Erythroblast (primary cell): ENCODE data around the gene TPCN2.

ENCODE experiments used
- GATA1 ChIP-seq: IDR thresholded peaks from 2 replicates; pipeline ENCODE4 v1.6.1; 2011; ENCODE audit warnings: low read depth, mild to moderate bottlenecking, control low read depth, low read length, moderate library complexity
- POLR2A ChIP-seq: IDR thresholded peaks from 2 replicates; pipeline ENCODE4 v1.6.1; 2011; ENCODE audit warnings: mild to moderate bottlenecking, low read length

DNA sequence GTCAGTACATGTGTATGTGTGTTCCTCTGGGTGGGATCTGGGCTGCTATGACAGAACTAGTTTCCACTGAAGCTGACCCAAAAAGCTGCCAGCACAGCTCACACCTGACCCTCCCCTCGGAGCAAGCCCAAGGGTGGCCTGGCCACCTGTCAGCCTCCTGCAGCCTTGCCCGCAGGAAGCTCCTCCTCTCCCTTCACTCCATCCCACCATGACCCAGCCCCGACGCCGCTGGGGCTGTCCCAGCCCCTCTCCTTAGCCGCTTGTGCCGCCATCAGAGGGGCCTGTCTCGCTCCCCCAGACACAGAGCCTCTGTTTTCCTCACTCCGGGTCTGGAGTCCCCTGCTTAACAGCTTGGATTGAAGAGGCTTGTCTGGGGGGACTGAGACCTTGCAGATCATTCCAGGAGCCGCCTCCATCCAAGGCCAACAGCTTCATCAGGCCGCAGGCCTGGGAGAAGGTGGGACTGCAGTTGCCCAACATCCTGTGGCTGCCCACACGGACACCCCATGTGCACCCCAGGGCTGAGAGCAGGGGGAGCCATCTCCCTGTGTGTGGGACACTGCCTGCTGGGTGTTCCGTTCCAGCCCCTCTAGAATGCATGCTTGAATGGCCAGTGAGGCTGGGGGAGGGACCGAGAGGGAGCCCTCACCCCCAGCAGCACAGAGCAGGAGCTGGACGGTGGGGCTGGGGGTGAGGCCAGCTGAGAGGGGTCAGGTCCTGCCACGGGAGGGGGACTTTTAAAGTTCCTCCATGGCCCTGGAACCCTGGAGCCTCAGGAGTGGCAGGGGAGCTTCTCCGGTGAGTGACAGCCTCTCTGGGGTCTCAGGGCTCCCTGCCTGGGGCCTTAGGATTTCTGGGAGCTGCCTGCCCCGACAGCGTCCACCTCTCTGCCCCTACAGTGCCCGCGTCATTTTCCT, 36.4 kb upstream of the TPCN2 start:
- TF ChIP-seq POLR2A (no peak), GATA1 (no peak)
